Measurements from ENCODE around the gene CFL1. TPM values are rescaled to one million over a fixed set of nuclear protein-coding genes. Genes with fewer than 3 reads are reported as not detected.

The CFL1 gene
- total and polyA plus RNA-seq, 2 of the 8 experiments (the other 6 are each of a cell fraction or from before 2014, with no cell fraction given): 1,252 to 1,365 TPM

DNA sequence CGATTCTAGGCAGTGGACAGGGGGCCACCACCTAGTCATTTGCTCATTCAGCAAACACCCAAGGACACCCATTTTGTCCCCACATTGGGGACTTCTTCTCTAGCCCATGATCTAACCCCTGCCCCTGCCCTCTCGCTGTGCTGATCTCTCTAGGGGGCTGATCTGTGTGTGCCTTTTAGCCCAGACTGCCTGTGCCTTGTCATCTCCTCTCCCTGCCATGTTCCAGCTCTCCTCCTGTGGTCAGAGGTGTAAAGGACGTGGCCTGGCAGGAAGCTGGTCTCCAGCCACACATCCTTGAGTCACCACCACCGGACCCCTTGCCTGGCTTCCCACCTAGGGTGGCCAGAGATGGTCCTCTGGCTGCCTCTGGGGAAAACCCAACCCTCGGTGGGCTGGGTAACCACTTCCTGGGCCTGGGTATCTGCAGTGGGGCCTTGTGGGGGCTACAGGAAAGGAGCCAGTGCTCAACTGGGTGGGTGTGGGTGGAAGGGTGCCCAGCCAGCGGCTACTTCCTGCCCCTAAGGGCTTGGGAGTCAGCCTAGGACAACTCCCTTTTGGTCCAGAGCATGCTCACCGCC, 23.0 kb upstream of the CFL1 start (continued):
- TF ChIP-seq, protein P1, sequence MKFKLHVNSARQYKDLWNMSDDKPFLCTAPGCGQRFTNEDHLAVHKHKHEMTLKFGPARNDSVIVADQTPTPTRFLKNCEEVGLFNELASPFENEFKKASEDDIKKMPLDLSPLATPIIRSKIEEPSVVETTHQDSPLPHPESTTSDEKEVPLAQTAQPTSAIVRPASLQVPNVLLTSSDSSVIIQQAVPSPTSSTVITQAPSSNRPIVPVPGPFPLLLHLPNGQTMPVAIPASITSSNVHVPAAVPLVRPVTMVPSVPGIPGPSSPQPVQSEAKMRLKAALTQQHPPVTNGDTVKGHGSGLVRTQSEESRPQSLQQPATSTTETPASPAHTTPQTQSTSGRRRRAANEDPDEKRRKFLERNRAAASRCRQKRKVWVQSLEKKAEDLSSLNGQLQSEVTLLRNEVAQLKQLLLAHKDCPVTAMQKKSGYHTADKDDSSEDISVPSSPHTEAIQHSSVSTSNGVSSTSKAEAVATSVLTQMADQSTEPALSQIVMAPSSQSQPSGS (IDR thresholded peaks at IDR 0.05; ENCODE audit: low read length): no peak
- TF ChIP-seq, protein P2, sequence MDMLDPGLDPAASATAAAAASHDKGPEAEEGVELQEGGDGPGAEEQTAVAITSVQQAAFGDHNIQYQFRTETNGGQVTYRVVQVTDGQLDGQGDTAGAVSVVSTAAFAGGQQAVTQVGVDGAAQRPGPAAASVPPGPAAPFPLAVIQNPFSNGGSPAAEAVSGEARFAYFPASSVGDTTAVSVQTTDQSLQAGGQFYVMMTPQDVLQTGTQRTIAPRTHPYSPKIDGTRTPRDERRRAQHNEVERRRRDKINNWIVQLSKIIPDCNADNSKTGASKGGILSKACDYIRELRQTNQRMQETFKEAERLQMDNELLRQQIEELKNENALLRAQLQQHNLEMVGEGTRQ (IDR thresholded peaks at IDR 0.05; ENCODE audit: low read length): no peak
- no peak for TF ChIP-seq RAD21 (IDR thresholded peaks at IDR 0.05 in 1 of 2, conservative IDR thresholded peaks at IDR 0.05 in 1 of 2; ENCODE audit: low read depth in 2 of 2, low read length in 2 of 2)
- TF ChIP-seq, protein P3, sequence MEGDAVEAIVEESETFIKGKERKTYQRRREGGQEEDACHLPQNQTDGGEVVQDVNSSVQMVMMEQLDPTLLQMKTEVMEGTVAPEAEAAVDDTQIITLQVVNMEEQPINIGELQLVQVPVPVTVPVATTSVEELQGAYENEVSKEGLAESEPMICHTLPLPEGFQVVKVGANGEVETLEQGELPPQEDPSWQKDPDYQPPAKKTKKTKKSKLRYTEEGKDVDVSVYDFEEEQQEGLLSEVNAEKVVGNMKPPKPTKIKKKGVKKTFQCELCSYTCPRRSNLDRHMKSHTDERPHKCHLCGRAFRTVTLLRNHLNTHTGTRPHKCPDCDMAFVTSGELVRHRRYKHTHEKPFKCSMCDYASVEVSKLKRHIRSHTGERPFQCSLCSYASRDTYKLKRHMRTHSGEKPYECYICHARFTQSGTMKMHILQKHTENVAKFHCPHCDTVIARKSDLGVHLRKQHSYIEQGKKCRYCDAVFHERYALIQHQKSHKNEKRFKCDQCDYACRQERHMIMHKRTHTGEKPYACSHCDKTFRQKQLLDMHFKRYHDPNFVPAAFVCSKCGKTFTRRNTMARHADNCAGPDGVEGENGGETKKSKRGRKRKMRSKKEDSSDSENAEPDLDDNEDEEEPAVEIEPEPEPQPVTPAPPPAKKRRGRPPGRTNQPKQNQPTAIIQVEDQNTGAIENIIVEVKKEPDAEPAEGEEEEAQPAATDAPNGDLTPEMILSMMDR (IDR thresholded peaks at IDR 0.05; ENCODE audit: control extremely low read depth in 1 of 3, insufficient read depth in 1 of 3, low read depth in 1 of 3, low read length in 3 of 3): no peak
- no peak for TF ChIP-seq KDM1A (IDR thresholded peaks at IDR 0.05; ENCODE audit: borderline replicate concordance, low read length)
- TF ChIP-seq POLR2AphosphoS5 (IDR thresholded peaks at IDR 0.05; ENCODE audit: low read depth, low read length): no peak
- TF ChIP-seq CBX8 (IDR thresholded peaks at IDR 0.05; ENCODE audit: borderline replicate concordance, low read depth, low read length): no peak

All from H1 (cell line).